Stimulated activated CD8-positive, alpha-beta memory T cell treated with anti-CD3 and anti-CD28 coated beads, Interleukin-15, amount 100 ng/mL, for 1 hour (primary cell): Measurements from ENCODE around the gene FOXP1.

Experiments
- DNase-seq: peaks from one replicate; pipeline ENCODE4 v3.0.0-alpha.2; 2020; ENCODE audit warnings: low read depth

The FOXP1 gene

DNA sequence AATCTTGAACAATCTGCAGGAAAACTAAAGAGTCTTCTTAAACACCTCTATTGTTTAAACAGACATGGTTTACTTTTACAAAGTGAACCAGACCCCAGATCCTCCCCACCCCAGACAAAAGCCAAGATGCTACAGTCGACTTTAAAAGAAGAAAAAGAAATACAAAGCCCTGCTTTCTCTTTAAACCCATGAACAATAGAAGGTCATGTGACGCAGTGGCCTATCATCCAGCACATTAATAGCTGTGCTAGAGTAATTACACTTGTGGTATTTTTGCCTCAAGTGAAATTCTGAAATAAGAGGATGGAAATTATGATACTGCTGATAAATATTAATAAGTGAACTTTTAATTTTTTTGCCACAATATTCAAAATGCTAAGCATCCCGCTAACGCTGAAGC is 613.4 kb downstream of the FOXP1 start:
- DNase-seq, result no peak

DNA sequence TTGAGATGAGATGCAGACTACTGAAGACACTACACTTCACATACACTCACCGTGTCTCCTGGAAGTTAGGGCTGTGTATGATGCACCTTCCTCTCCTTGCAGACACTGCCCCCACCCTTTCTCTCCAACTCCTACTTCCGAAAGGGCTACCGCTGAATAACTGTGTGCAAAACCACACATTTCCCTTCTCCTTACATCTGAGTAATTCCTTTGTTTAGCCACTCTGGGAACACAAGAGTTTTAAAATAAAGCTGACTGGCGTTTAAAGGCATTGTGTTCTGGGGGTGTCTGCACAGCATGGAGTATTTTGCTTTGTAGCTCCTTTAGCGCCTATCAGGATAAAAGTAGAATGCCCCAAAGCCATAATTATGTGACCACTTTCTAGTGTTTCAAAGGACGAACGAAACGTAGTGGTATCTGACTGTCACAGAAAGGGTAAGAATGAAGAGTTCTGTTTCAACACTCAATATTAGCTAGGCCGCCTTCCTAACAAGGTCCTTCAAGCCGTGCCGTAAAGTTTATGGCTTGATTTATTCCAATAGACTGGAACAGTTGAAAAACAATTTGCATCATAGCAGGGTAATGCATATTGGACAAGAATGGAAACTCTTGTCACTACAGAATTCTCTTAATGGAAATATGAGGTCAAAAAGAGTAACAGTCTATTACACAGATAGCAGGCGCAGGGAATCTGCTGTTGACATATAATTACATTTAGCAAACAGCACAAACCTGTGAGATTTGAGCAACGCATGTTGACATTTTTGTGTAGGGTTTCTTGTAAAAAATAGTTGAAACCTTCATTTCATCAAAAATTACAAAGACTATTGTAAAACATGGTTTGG is 619.9 kb downstream of the FOXP1 start:
- no peak for DNase-seq

DNA sequence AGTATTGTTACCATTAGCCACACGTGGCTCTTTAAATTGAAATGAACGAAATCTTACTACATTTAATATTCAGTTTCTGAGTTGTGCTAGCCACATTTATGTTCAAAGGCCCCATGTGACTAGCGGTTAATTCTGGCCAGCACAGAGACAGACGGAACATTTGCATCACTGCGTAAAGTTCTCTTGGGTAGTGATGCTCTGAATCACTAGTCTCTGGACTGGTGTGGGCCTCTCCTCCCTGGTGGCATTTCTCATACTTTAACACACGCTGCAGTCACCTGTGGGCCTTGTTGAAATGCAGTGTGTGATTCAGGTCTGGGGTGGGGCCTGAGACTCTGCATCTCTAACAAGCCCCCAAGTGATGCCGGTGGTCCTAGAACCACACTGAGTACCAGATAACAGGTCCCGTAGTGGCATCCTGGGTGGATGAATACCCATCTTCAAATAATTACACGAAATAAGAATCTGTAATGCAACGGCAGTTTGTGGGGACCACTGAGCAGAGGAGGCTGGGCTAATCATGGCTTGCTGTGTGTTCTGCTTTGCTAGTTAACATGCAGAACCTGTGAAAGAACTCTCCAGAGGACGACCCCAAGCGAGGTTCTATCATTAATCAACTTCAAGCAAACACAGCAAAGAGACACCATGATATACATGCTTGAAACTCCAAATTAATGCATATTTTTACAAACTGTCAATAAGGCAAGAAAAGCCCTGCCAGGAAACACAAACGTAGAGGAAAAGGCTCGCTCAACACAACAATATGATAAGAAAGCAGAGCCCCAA is 623.8 kb downstream of the FOXP1 start:
- DNase-seq, result no peak

DNA sequence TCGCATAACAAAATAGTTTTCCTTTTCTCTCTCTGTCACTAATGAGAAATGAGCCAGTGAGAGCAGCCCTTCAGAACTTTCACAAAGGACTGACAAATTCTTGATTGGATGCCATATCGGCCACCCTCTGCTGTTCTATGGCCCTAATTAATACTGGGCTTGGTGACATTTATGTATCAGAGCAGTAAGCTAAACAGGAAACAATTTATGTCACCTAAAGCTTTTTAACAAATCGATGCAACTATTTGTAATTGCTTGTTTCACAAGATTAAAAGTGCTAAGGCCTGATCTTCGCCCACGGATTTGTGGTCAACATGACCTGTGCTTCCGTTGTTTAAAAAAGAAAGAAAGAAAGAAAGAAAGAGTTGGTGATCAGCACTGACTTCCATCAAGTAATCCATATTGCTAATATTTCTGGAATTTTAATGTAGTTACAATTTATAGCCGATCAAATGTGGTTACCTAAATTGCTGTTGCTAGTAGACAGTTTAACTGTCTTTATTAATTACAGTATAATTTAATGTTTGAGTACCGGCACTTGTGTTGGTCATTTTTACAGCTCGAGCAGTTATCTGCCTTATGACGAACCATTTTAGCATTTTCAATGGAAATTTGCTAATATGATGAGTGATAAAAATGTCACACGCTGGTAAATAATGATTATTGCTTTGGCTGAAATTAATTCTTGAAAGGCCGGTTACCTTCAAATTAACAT is 631.3 kb downstream of the FOXP1 start:
- no peak for DNase-seq

DNA sequence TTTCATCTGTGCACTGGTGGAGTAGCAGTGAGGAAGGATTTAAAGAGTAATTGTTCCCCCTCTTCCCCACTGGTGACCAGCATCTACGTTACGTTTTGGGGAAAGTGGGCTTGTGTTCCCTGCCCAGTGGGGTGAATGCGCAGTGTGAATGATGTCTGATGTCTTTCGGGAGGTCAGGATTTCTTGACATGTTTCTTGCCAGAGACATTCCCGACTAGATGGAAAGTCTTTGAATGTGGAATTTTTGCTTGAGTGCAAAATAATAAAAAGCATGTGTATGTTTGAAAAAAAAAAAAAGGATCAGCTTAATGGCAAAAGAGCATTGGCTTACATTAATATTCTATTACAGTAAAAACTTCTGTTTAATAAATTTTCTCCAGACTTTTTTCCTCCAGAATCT is 632.2 kb downstream of the FOXP1 start:
- DNase-seq, result no peak

DNA sequence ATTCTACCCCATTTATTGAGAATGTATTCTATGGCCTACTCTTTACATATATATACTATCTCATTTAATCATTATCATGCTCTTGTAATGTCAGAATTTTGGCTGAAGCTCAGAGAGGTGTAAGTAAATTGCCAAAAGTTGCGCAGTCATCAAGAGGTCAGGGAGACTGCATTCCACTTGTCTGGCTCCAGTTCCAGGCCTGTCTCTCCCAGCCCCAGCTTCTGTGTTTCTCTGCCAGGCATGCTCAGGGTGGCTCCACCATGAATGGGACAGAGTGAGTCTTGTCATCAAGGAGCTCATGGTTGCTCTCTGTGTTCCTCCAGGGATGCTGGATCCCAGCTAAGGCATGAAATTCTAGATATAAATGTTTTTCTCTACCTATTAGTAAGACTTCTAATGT is 635.9 kb downstream of the FOXP1 start:
- DNase-seq, result no peak

DNA sequence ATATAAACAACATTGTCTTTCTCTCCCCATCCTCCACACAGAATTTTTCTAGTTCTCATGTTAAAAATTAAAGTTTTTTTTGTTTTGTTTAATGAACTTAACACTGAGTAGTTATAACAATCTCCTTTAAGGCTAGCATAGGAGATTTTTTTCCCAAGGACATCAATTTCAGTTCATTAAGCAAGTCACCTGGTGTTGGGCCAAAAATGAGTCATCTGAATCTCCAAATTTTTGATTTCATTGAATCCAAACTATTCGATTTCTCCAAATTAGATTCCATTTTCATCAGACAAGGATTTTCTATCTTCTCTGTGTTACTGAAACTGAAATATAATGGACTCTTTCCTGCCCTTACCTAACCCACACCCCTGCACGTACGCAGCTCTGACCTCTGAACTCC is 639.6 kb downstream of the FOXP1 start:
- no peak for DNase-seq

DNA sequence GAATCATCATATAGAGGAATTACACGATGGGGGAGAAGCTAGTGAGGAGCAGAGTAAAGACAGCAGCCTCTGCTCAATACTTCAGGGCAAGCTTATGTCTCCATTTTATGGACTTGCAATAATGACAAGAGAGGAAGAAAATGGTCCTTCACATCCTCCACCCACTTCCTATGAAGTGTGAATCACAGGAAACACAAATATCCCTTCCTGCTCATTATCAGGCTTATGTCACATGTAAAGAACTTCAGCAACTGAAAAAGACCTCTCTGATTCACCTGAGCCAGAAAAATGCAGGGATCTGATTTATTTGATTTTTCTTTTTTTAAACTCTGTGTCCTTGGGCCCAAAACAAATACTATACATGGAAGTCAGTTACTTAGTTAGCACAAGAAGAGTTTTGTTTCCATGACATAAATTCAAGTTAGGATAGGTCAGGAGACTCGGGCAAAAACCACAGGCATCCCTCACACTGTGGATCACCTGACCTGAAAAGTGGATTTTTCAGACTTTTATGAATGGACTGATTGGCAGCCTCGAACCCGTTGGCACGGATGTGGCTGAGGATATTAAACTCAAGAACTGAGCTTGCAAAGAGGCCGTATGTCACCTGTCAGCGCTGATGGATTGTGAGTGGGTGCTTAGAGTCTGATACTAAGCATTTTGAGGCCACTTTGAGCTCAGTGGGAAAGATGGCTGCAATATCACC is 650.3 kb downstream of the FOXP1 start:
- no peak for DNase-seq

DNA sequence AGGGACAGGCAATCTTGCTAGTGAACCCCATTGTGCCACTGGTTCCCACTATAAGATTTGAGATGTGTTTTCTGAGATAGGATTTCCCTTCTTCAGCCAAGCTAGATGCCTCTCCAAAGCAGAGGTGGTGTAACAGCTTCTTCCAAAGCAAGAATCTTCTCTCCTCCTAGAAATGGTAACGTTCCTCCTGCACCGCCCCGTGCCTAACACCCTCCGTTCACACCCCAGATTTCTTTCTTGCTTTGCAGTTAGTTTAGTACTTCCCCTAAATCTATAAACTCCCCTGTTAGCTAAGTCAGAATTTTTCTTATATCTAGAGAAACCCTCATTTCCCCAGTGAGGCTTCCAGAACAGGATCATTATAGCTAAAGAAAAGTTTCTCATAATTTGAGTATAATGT is 653.5 kb downstream of the FOXP1 start:
- no peak for DNase-seq

DNA sequence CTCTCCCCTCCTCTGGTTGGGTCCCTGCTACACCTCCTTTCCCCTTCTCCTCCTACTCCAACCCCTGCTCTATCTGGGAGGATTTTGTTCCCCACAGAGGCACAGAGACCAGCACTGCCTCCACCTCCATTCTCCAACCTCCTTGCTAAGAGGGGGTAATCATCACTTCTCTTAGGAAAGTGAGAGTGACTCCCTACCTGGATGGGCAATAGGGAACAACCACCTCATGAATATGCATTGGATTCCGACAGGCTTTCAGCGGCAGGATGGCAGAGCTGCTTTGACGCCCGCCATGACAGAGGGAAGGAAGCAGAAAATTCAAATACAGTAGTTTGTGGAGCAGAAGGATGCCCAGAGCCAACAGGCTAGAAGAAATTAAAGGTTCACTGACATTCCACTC is 656.3 kb downstream of the FOXP1 start:
- DNase-seq, result no peak

DNA sequence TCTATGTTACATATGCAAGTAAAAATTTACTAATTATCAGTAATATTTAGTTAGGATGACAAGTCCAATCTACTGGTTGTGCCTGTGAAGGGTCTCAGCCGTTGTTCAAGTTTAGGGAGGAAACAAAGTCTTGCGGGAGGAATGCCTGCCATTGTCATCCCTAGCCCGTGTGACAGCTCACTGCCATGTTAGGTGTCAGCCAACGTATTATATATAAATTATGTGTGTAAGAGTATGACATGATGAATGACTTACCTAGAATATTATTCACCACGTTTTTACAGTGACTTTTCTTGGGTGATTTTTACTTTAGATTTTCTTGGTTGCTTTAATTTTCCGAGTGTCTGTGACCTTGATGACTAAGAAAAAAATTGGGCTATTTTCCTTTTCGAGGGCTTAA is 656.7 kb downstream of the FOXP1 start:
- DNase-seq, result no peak

DNA sequence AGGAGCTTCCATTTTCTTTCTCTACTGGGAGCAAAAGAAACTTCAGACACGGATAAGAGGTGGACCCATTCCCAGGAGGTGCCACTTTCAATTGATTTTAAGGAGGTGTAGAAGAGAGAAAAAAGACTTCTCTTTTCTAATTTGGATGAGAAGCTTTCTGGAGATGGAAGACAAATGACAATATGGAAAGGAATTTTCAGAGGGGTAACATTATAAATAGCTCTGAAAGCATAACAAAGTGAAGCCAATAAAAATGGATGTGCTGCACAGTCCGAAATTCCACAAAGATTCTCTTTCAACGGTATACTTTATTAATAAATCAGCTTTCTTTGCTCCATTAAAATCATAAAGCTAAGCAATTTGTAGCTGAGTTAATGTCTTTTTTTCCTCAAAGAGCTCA is 663.9 kb downstream of the FOXP1 start:
- no peak for DNase-seq

DNA sequence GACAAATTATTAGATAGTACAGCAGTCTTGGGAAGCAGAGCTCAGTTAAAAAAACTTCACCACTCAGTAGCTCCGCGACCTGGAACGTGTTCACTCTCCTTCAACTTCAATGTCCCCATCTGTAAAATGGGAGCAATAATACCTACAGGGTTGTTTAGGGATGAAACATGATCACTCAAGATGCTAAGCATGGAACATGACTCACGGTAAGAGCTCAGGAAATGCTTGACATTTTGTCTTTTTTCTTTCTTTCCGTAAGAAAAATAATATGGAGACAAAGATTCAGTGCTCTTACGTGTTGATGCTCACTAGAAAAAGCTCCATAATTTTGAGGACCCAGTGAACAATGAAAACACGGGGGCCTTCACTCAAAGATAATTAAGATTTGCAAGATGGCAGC is 664.4 kb downstream of the FOXP1 start:
- DNase-seq, result no peak

DNA sequence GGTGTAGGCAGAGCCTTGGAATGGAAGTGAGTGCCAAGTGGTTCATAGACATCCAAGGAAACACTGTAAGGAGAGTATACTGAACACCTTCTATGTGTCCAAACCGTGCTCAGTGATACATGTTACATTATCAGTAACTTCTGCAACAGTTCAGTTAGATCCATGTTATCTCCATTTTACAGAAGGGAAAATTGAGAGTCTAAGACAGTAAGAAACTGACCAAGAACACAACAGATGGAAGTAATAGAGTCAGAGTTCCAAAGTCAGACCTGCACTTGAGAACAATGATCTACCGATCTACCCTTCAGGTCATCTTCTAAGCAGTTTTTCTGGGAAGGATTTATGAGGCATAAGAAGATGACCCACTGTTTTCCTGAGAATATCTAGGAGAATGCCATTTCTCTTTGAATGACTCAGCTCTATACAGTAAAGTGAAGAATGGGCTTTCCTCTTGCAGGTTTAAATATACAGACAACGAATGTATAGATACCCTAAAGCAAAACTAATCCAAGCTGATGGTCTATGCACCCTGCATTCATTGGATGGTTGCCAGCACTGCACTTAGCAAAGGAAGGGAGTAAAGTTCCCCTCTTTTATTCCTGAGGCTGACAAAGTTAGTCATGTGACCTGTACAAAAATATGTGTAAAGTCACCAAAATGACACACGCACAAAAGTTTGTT is 667.0 kb downstream of the FOXP1 start:
- no peak for DNase-seq

DNA sequence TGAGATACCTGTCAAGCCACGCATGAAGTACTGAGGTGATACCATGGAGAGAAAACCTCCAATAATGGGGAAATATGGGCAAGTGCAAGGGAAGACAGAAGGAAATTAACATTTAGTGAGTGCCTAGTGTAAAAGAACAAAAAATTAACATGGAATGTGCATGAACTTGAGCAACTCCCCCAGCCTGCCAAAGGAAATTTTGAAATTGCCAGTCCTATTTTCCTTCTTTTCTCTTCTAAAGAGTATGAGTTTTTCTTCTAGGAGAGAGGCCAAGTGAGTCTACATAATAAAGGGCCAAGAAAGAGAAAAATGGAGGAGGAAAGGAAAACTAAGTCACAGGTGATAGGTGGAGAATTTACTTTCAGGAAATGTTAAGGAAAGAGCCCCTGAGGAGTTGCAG is 668.7 kb downstream of the FOXP1 start:
- no peak for DNase-seq

DNA sequence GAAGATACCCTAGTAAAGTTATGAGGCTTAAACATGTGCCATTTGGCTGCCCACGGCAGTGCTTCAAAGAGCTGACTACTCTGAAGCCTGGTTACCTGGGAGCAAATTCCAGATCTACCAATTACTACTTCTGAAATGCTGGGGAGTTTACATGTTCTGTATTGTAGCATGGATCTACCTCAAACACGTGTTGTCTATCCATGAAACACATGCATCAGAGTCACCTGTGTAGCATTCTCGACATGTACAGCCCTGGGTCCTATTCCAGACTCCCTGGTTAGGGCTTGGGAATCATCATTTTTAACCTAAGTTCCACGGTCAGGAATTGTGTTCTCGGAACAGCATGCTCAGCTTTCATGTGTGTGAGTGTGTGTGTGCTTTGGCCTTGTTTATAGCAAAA is 671.8 kb downstream of the FOXP1 start:
- no peak for DNase-seq

DNA sequence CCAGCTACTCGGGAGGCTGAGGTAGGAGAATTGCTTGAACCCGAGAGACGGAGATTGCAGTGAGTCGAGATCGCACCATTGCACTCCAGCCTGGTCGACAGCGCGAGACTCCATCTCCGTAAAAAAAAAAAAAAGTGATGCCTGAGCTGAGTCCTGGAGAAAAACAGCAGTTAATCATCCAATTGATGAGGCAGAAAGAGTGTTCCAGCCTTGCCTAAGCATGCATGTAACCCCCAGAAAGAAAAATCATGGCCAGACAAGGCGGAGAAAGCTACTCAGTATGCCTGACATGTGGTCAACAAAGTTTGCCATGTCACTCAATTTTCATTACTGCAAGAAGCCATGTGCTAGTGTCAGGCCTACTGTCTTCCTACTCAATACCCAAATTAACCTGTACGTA is 678.0 kb downstream of the FOXP1 start:
- DNase-seq, result no peak
